Ascending aorta (tissue), 2 donors: ENCODE results near the gene CHD5. TPM values are rescaled to one million over a fixed set of nuclear protein-coding genes. Genes with fewer than 3 reads are reported as not detected.

Source experiments
- DNase-seq, 2 donors: peaks; one replicate each; pipeline ENCODE4 v3.0.0-alpha.2; 2019; ENCODE audit warnings: low spot score in 2 of 2
- H3K27ac ChIP-seq, 2 donors: fragments of 200-600 bp; sonication (generic); one replicate each; pipeline ENCODE4 v1.5.1; 2016 to 2017; ENCODE audit warnings: mild to moderate bottlenecking in 1 of 2
- H3K27me3 ChIP-seq: fragments of 200-600 bp; sonication (generic); one replicate; pipeline ENCODE4 v1.5.1; 2017
- H3K36me3 ChIP-seq, 2 donors: fragments of 200-600 bp; sonication (generic); one replicate each; pipeline ENCODE4 v1.5.1; 2016
- H3K4me1 ChIP-seq, 2 donors: fragments of 200-600 bp; sonication (generic); one replicate each; pipeline ENCODE4 v1.5.1; 2016 to 2017; ENCODE audit warnings: mild to moderate bottlenecking in 1 of 2
- H3K4me3 ChIP-seq, 2 donors: fragments of 200-600 bp; sonication (generic); one replicate each; pipeline ENCODE4 v1.5.1; 2016 to 2017; ENCODE audit warnings: mild to moderate bottlenecking in 1 of 2
- H3K9me3 ChIP-seq, 2 donors: fragments of 200-600 bp; sonication (generic); one replicate each; pipeline ENCODE4 v1.5.1; 2016
- intact Hi-C: fragments of 100-400 bp; cut with DNase I; formaldehyde crosslinking; loops from one replicate; pipeline ENCODE4 v1.15.1; 2023
- total RNA-seq: library from RNA; depleted of rRNA; stranded (reverse); fragments of >200 nt; gene quantifications from one replicate; pipeline ENCODE4 v1.1.0, GENCODE V29; 2016
- TF ChIP-seq, protein P1 (sequence below), 3 experiments: fragments of 200-600 bp in 2 of 3; fragments of 450-650 bp in 1 of 3; sonication (generic) in 2 of 3; IDR thresholded peaks; one replicate each; pipeline ENCODE4 v1.5.1; 2016 to 2019; ENCODE audit warnings: antibody characterized with exemption in 3 of 3, mild to moderate bottlenecking in 1 of 3, moderate library complexity in 1 of 3

CHD5 gene
- total RNA-seq, 1 donor from 2014 or later = 4.0 TPM

- no peaks in the 10 kb centered on the region for H3K4me1 ChIP-seq
- H3K27me3 ChIP-seq = no peaks in the 10 kb centered on the region
- intact Hi-C loops = no loop called here
- no peak overlapping the region for H3K4me3 ChIP-seq
- TF ChIP-seq, protein P1, sequence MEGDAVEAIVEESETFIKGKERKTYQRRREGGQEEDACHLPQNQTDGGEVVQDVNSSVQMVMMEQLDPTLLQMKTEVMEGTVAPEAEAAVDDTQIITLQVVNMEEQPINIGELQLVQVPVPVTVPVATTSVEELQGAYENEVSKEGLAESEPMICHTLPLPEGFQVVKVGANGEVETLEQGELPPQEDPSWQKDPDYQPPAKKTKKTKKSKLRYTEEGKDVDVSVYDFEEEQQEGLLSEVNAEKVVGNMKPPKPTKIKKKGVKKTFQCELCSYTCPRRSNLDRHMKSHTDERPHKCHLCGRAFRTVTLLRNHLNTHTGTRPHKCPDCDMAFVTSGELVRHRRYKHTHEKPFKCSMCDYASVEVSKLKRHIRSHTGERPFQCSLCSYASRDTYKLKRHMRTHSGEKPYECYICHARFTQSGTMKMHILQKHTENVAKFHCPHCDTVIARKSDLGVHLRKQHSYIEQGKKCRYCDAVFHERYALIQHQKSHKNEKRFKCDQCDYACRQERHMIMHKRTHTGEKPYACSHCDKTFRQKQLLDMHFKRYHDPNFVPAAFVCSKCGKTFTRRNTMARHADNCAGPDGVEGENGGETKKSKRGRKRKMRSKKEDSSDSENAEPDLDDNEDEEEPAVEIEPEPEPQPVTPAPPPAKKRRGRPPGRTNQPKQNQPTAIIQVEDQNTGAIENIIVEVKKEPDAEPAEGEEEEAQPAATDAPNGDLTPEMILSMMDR (IDR thresholded peaks at IDR 0.05) = no peak
- DNase-seq = no peak
- H3K36me3 ChIP-seq = no peaks in the 10 kb centered on the region
- no peaks in the 10 kb centered on the region for H3K9me3 ChIP-seq
- H3K27ac ChIP-seq = no peak overlapping the region
Observed at GRCh38 chr1:6090996-6091822, 88.9 kb downstream of the CHD5 start.

GRCh38 chr1:6090288-6090687, 89.8 kb downstream of the CHD5 start:
- H3K4me3 ChIP-seq = no peak overlapping the region
- no peak overlapping the region for H3K27ac ChIP-seq
- H3K36me3 ChIP-seq = no peaks in the 10 kb centered on the region
- DNase-seq = no peak
- intact Hi-C loops = no loop called here
- H3K4me1 ChIP-seq = no peaks in the 10 kb centered on the region
- TF ChIP-seq, protein P1 (IDR thresholded peaks at IDR 0.05) = no peak
- H3K27me3 ChIP-seq = no peaks in the 10 kb centered on the region
- no peaks in the 10 kb centered on the region for H3K9me3 ChIP-seq

DNA sequence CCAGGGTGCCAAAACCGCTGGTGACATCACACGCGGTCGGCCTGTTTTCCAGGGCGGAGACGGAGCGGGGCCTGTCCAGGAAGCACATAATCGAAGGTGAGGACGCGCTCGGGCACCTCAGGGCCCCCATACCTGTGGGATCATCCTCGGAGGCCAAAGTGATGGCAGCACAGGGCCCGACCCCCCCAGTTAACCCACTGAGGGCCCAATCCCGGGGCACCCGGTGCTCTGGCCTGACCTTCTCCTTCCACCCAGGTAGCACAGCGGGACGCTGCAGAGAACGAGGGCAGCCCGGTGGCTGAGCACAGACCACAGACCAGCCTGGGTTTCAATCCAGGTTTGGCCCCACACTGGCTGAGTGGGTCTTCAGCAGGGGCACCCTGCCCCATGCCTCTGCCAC, 91.2 kb downstream of the CHD5 start:
- no peaks in the 10 kb centered on the region for H3K27me3 ChIP-seq
- TF ChIP-seq, protein P1 (IDR thresholded peaks at IDR 0.05) = no peak
- H3K9me3 ChIP-seq = no peaks in the 10 kb centered on the region
- no peak for DNase-seq
- H3K27ac ChIP-seq = no peak overlapping the region
- no peaks in the 10 kb centered on the region for H3K36me3 ChIP-seq
- H3K4me1 ChIP-seq = no peaks in the 10 kb centered on the region
- intact Hi-C loops = no loop called here
- no peak overlapping the region for H3K4me3 ChIP-seq

- no peaks in the 10 kb centered on the region for H3K4me1 ChIP-seq
- no peaks in the 10 kb centered on the region for H3K36me3 ChIP-seq
- no peak for DNase-seq
- H3K9me3 ChIP-seq = no peaks in the 10 kb centered on the region
- no peak overlapping the region for H3K4me3 ChIP-seq
- TF ChIP-seq, protein P1 (IDR thresholded peaks at IDR 0.05) = no peak
- H3K27me3 ChIP-seq = no peaks in the 10 kb centered on the region
- intact Hi-C loops = no loop called here
- H3K27ac ChIP-seq = no peak overlapping the region
Observed at GRCh38 chr1:6087958-6088357, 92.2 kb downstream of the CHD5 start.

DNA sequence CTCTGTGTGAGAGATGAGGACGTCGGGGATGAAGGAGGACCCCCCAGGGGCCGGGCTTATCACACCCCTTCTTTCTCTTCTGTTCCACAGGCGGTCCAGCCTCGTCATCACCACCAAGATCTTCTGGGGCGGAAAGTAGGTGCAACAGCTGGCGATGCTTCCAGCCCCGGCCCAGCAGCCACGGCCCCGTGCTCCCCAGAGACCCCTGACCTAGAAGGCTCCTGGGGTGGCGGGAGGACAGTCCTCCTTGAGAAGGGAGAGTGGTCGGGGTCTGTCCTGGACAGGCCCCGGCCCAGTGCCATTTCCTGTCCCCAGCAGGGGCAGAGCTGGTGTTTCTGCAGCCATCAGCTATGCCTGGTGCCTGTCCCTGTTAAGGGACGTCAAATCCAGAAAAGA, 92.7 kb downstream of the CHD5 start:
- Histone ChIP-seq H3K4me1 (no peaks in the 10 kb centered on the region), H3K36me3 (no peaks in the 10 kb centered on the region), H3K9me3 (no peaks in the 10 kb centered on the region), H3K27me3 (no peaks in the 10 kb centered on the region), H3K27ac (no peak overlapping the region), H3K4me3 (no peak overlapping the region)
- DNase-seq = no peak
- TF ChIP-seq, protein P1 (IDR thresholded peaks at IDR 0.05) = no peak
- intact Hi-C loops = no loop called here
